Activated CD8-positive, alpha-beta T cell treated with anti-CD3 and anti-CD28 coated beads, Interleukin-2, amount 10 ng/mL, durations not matched to agents 7 days and 5 days (primary cell): ENCODE data around the gene NTPCR. TPM values are rescaled to one million over a fixed set of nuclear protein-coding genes. Genes with fewer than 3 reads are reported as not detected.

Experiments used
- ATAC-seq: fragments of 150-1000 bp; cut with Tn5 transposase; one replicate; pipeline ENCODE4 v1.10.0; 2021; ENCODE audit warnings: moderate library complexity
- CTCF ChIA-PET: fragments of 350-600 bp; sonication (Branson Sonifier 250); formaldehyde crosslinking; loops from one replicate; lab custom pipeline; 2021; ENCODE audit warnings: antibody characterized with exemption; lab: Charles Lee
- POLR2A ChIA-PET: fragments of 350-600 bp; sonication (Branson Sonifier 250); formaldehyde crosslinking; loops from one replicate; lab custom pipeline; 2021; ENCODE audit warnings: antibody characterized with exemption; lab: Charles Lee
- DNase-seq: peaks from one replicate; pipeline ENCODE4 v3.0.0-alpha.2; 2020
- H3K27ac Mint-ChIP-seq: one replicate; pipeline ENCODE4 v1.8.0; 2021; ENCODE audit warnings: mild to moderate bottlenecking, mixed read lengths
- H3K27me3 Mint-ChIP-seq: one replicate; pipeline ENCODE4 v1.8.0; 2021; ENCODE audit warnings: low read depth, mixed read lengths
- H3K36me3 Mint-ChIP-seq: one replicate; pipeline ENCODE4 v1.8.0; 2021; ENCODE audit warnings: low read depth, mixed read lengths
- H3K4me1 Mint-ChIP-seq: one replicate; pipeline ENCODE4 v1.8.0; 2021; ENCODE audit warnings: low read depth, mixed read lengths
- H3K4me3 Mint-ChIP-seq: one replicate; pipeline ENCODE4 v1.8.0; 2021; ENCODE audit warnings: mild to moderate bottlenecking, mixed read lengths
- H3K9me3 Mint-ChIP-seq: one replicate; pipeline ENCODE4 v1.8.0; 2022; ENCODE audit warnings: mixed read lengths; ENCODE audit not compliant: insufficient read depth
- total RNA-seq, 2 experiments: library from RNA; stranded (reverse); gene quantifications; one replicate each; pipeline ENCODE4 v1.2.3, GENCODE V29; 2021

The NTPCR gene
- total RNA-seq, 2 experiments from 2014 or later, result 21.0 to 23.5 TPM

DNA sequence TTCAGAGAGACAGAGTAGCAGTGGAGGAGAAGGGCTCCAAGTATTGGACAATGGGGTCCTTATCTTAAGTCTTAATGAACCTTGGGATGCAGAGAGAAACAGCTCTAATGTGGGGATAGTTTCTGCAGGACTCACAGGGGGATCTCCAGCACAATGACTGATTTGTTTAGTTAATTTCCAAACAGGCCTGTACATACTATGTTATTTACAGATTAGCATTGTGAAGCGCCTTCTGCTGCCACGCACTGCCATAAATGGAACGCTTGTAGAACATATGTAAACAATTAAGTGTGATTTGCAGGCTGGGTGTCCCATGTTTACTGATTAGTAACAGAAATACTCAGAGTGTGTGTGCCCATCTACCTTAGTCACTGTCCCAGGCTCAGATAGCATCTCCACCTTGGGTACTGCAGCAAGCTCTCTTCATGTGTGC lies 56.1 kb downstream of the NTPCR start:
- H3K4me1 Mint-ChIP-seq, result peaks cover 5% of the 10 kb centered on the region
- CTCF ChIA-PET, result no interaction called here
- POLR2A ChIA-PET, result no interaction called here
- ATAC-seq (no peak), DNase-seq (no peak)
- no peak overlapping the region for H3K27ac Mint-ChIP-seq
- no peaks in the 10 kb centered on the region for H3K27me3 Mint-ChIP-seq
- H3K36me3 Mint-ChIP-seq, result peaks cover 7% of the 10 kb centered on the region
- H3K4me3 Mint-ChIP-seq, result no peak overlapping the region
- H3K9me3 Mint-ChIP-seq, result no peaks in the 10 kb centered on the region

DNA sequence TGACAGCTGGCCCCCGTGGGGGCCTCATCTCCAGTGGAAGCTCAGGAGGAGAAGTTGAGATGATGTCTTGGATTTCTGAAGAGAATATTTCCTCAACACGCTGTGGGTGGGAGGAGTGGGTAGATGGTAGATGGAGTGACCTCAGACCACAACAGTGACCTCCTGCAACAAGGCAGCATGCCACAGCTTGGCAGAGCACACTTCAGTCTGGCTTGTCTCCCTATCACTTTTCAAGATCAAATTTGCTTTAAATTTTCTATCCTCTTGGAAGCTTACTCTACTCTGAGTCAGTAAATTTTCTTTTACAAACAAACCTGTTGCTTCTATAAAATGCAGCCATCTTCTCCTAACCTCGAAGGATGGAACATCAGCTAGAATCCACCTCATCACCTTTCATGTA lies 59.7 kb downstream of the NTPCR start:
- DNase-seq, result no peak
- ATAC-seq, result no peak
- ChIA-PET POLR2A (no interaction called here), CTCF (no interaction called here)
- peaks cover 9% of the 10 kb centered on the region for H3K4me1 Mint-ChIP-seq
- no peaks in the 10 kb centered on the region for H3K27me3 Mint-ChIP-seq
- H3K4me3 Mint-ChIP-seq, result no peak overlapping the region
- peaks cover 18% of the 10 kb centered on the region for H3K36me3 Mint-ChIP-seq
- H3K9me3 Mint-ChIP-seq, result no peaks in the 10 kb centered on the region
- H3K27ac Mint-ChIP-seq, result no peak overlapping the region

DNA sequence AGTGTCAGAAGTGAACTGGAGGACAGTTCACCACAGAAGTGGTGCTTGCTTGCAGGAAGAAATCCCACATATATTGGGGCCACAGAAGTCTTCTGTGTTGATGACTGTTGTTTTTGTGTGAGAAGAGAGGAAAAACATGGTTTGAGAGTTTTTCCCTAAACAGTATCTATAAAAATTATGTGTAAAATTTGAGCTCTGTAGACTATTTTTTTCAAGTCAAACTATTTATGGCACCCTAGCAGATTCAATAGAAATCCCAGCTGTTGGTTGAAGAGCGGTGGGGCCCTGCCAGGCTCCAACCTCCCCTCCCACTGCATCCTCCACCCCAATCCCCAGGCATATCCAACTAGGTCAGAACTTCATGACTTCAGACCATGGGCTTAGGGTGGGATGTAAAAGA lies 61.6 kb downstream of the NTPCR start:
- Mint-ChIP-seq H3K36me3 (peaks cover 18% of the 10 kb centered on the region), H3K4me3 (no peak overlapping the region), H3K9me3 (no peaks in the 10 kb centered on the region), H3K27me3 (no peaks in the 10 kb centered on the region), H3K4me1 (peaks cover 20% of the 10 kb centered on the region), H3K27ac (no peak overlapping the region)
- DNase-seq, result no peak
- ChIA-PET CTCF (no interaction called here), POLR2A (no interaction called here)
- no peak for ATAC-seq

DNA sequence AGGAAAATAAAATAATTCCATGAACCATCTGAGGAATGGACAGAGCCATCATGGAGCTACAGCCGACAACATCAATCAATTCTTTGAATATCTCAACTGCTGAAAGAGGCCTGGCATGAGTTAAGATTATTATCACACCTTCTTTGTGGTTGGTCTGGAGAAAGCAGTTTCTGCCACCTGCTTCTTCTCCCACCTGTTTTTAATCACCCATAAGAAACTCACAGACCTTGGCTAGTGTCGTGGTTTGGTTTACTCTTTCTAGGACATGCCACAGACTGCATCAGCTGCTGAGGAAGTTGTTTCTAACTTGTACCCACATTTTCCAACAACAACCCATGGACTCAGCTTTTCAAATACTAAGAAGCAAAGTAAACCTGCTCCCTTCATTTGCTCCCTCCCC lies 65.6 kb downstream of the NTPCR start:
- DNase-seq (no peak), ATAC-seq (peak; percentile 53)
- peaks cover 21% of the 10 kb centered on the region for H3K36me3 Mint-ChIP-seq
- H3K4me1 Mint-ChIP-seq, result peaks cover 15% of the 10 kb centered on the region
- no peak overlapping the region for H3K27ac Mint-ChIP-seq
- ChIA-PET POLR2A (no interaction called here), CTCF (no interaction called here)
- H3K9me3 Mint-ChIP-seq, result no peaks in the 10 kb centered on the region
- no peaks in the 10 kb centered on the region for H3K27me3 Mint-ChIP-seq
- no peak overlapping the region for H3K4me3 Mint-ChIP-seq

DNA sequence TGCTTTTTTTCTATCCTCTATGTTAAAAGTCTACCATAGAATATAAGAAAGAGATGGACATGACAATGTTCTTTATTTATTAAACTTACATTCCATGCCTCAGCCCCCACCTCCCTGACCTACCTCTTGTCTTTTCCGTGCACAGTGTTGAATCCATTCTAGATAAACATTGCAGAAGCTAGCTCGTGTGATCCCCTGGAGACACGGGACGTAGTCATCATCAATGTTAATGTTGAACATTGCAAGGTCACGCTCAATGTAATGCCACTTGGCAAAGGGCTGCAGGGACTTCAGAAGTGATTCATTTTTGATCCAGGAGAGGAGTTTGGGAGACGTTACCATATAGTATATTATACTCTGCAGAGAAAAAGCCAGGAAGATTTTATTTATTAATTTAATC lies 66.4 kb downstream of the NTPCR start:
- H3K27ac Mint-ChIP-seq, result no peak overlapping the region
- DNase-seq, result no peak
- ATAC-seq, result no peak
- H3K36me3 Mint-ChIP-seq, result peaks cover 21% of the 10 kb centered on the region
- no peaks in the 10 kb centered on the region for H3K27me3 Mint-ChIP-seq
- H3K4me1 Mint-ChIP-seq, result peaks cover 14% of the 10 kb centered on the region
- no peaks in the 10 kb centered on the region for H3K9me3 Mint-ChIP-seq
- H3K4me3 Mint-ChIP-seq, result no peak overlapping the region
- POLR2A ChIA-PET, result no interaction called here
- CTCF ChIA-PET, result no interaction called here

DNA sequence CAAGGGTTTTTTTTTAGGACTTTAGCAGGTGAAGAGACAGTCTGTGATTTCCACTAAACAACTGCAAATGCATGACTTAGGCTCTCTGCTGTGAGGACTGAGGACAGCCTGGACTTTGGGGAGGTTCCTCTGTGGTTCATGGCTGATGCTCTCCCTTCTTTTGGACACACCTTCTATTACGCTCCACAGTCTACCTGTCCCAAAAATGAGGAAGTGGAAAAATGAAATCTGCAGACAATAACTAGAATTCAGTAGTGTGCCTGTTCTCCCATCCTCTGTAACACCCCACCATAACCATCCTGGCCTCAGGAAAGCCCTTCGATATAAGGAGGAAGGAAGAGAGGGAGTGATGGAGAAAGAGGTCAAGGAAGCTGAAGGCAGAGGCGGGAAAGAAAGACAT lies 68.7 kb downstream of the NTPCR start:
- Mint-ChIP-seq H3K36me3 (peaks cover 11% of the 10 kb centered on the region), H3K27ac (no peak overlapping the region), H3K9me3 (no peaks in the 10 kb centered on the region), H3K4me3 (no peak overlapping the region), H3K4me1 (peaks cover 10% of the 10 kb centered on the region), H3K27me3 (no peaks in the 10 kb centered on the region)
- ATAC-seq (no peak), DNase-seq (no peak)
- ChIA-PET POLR2A (no interaction called here), CTCF (no interaction called here)

DNA sequence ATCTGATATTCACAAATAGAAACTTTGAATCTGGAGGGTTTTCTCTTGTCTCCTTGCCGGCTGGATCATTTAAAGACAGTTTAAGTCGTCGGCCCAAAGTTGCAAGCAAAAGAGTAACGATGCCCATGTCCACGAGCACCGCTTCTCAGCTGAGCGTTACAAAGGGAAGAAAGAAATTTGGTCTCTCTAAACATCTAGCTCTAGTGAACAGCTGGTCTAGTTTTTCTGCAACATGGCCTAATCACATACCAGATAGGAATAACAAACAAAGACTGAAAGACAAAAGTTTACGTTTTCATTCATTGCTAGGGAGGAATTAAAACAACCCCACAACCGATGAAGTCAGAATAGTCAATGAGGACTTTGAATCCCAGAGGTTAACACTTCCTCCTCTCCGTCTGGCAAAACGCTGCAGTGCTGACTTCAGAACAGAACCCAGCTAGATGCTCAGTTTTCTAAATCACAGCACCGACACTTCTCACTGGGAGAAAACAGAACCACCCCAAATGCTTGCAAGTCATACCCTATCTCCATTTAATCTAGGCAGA lies 69.4 kb downstream of the NTPCR start:
- ATAC-seq, result no peak
- no peak for DNase-seq
- Mint-ChIP-seq H3K9me3 (no peaks in the 10 kb centered on the region), H3K36me3 (peaks cover 5% of the 10 kb centered on the region), H3K4me1 (peaks cover 10% of the 10 kb centered on the region), H3K4me3 (no peak overlapping the region), H3K27ac (no peak overlapping the region), H3K27me3 (no peaks in the 10 kb centered on the region)
- POLR2A ChIA-PET, result no interaction called here
- CTCF ChIA-PET, result no interaction called here

DNA sequence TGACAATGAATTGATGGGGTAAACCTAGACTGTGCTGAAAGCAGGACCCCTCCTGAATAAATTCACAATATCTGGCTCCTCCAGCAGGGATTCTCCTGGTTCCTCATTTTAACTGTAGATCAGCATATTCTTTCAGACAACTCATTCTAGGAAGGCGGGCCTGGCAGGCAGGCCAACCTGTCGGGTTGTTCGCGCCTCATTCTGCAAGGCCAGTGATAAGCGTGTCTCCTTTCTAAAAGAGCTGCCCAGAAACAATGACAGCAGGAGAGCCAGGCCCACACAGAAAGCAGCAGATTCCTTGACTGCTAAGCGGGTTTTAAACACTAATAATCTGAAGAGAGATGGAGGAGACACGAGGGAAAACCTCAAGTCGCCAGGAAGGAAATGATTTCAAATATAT lies 70.0 kb downstream of the NTPCR start:
- ChIA-PET CTCF (no interaction called here), POLR2A (no interaction called here)
- no peak for DNase-seq
- H3K36me3 Mint-ChIP-seq, result peaks cover 5% of the 10 kb centered on the region
- no peak for ATAC-seq
- H3K4me3 Mint-ChIP-seq, result no peak overlapping the region
- H3K27ac Mint-ChIP-seq, result no peak overlapping the region
- H3K9me3 Mint-ChIP-seq, result no peaks in the 10 kb centered on the region
- H3K27me3 Mint-ChIP-seq, result no peaks in the 10 kb centered on the region
- peaks cover 10% of the 10 kb centered on the region for H3K4me1 Mint-ChIP-seq

DNA sequence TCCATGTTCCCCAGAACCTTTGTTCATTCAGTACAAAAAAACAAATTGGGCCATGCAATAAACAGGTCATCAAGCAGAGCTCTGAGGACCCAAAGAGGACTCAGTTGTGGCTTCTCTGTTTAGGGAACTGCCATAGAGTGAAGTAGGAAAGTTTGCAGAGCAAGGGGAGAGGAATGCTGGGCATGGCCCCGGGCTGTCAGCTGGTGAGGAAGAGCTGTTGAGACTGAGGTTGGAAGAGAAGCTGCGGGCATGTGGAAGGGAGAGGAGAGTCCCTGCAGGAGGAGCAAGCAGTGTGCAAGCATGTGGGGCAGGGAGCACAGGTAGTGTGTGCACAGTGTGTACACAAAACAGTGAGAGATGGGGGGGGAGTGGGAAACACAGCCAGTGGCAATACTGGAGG lies 71.8 kb downstream of the NTPCR start:
- Mint-ChIP-seq H3K4me3 (no peak overlapping the region), H3K27ac (no peak overlapping the region), H3K4me1 (no peaks in the 10 kb centered on the region), H3K36me3 (peaks cover 3% of the 10 kb centered on the region), H3K27me3 (no peaks in the 10 kb centered on the region), H3K9me3 (no peaks in the 10 kb centered on the region)
- ATAC-seq, result no peak
- no peak for DNase-seq
- ChIA-PET POLR2A (no interaction called here), CTCF (no interaction called here)

DNA sequence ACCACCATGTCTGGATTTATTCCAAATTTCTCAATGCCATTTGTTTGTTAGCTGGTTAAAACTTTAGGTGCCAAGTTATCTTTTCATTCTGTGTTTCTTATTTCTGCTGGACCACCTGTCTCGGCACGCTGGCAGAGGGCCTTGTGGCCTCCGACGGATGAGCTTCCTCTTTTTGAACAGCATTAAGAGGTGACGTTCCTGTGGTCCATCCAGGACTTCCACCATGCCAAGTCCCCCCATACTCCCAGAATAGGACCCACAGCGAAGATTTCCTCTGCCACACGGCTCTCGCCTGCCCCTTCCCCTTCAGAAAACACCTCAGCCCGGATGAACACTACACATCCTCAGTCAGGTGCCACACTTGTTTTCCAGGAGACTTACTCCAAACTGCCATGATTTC lies 73.8 kb downstream of the NTPCR start:
- ChIA-PET POLR2A (no interaction called here), CTCF (interaction anchor here (2.5 kb wide), 1 partner anchor 11 kb away, joined by 6 read pairs; no protein-coding TSS in a partner anchor)
- no peak overlapping the region for H3K27ac Mint-ChIP-seq
- no peaks in the 10 kb centered on the region for H3K9me3 Mint-ChIP-seq
- H3K4me3 Mint-ChIP-seq, result no peak overlapping the region
- no peaks in the 10 kb centered on the region for H3K27me3 Mint-ChIP-seq
- no peaks in the 10 kb centered on the region for H3K4me1 Mint-ChIP-seq
- ATAC-seq (no peak), DNase-seq (no peak)
- peaks cover under 1% of the 10 kb centered on the region for H3K36me3 Mint-ChIP-seq

DNA sequence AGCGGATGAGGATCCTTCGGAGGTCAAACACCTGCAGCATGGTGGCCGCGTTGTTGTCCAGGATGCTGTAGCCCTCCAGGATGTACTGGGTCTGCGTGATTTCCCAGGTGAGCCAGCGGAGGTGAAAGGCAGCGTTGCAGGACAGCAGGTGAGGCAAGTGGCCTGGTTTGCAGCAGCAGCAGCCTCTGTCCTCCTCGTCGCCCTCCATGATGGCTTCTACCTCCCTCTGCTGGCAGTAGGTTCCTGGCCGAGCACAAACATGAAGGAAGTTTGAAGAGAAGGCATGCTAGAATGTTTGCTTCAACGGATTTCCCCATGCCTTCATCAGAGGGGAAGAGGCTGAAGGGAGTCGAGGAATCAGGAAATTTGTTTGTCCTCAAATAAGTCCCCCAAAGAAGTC lies 74.7 kb downstream of the NTPCR start:
- DNase-seq, result peak; percentile 23
- no peaks in the 10 kb centered on the region for H3K36me3 Mint-ChIP-seq
- no peak overlapping the region for H3K4me3 Mint-ChIP-seq
- H3K9me3 Mint-ChIP-seq, result no peaks in the 10 kb centered on the region
- no peaks in the 10 kb centered on the region for H3K4me1 Mint-ChIP-seq
- POLR2A ChIA-PET, result no interaction called here
- CTCF ChIA-PET, result interaction anchor here (1.1 to 2.5 kb wide), 2 partner anchors 10 to 397 kb away, joined by 3 to 6 read pairs; no protein-coding TSS in a partner anchor
- no peaks in the 10 kb centered on the region for H3K27me3 Mint-ChIP-seq
- ATAC-seq, result no peak
- no peak overlapping the region for H3K27ac Mint-ChIP-seq

DNA sequence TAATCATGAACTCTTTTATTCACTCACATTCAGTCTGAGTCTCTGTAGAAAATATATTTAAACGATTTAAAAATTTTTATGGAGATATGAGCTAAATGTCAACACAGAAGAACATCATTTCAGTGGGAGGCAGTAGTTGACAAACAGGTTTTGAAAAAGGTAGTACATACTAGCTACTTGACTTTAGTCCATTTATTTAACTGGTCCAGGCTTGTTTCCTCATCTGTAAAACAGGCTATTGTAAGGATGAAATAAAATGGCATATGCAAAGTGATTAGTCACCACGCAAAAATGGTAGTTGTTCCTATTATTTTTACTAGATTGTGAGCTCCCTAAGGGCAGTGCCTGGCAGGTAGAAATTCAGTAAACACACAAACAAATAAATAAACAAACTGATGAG lies 75.2 kb downstream of the NTPCR start:
- POLR2A ChIA-PET, result no interaction called here
- Mint-ChIP-seq H3K27me3 (no peaks in the 10 kb centered on the region), H3K36me3 (no peaks in the 10 kb centered on the region)

DNA sequence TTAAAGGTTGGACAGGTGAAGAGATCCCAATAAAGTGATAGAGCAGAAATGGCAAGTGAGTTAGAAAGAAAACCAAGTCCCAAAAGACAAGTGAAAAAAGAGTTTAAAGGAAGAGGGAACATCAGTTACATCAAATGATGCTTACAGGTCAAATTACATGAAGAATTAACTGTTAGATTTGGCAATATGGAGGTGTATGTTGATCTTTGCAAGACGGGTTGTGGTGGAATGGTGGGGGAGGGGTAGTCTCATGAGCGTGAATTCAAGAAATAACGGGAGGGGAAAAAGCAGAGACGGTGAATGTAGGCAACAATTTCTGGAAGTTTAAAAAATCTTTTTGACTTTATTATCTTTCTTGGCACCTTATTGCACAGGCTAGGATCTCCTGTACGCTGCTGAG lies 76.6 kb downstream of the NTPCR start:
- ChIA-PET CTCF (interaction anchor here (1.4 kb wide), 1 partner anchor 390 kb away, joined by 3 read pairs; no protein-coding TSS in a partner anchor), POLR2A (no interaction called here)
- Mint-ChIP-seq H3K9me3 (no peaks in the 10 kb centered on the region), H3K4me3 (no peak overlapping the region), H3K4me1 (no peaks in the 10 kb centered on the region), H3K27ac (no peak overlapping the region), H3K36me3 (no peaks in the 10 kb centered on the region), H3K27me3 (no peaks in the 10 kb centered on the region)
- ATAC-seq, result no peak
- DNase-seq, result no peak

More for the DNA sequence above, 75.2 kb downstream of the NTPCR start:
- CTCF ChIA-PET, result interaction anchor here (0.7 to 2.5 kb wide), 3 partner anchors 10 to 398 kb away, joined by 3 to 6 read pairs (median 3); no protein-coding TSS in a partner anchor
- Mint-ChIP-seq H3K9me3 (no peaks in the 10 kb centered on the region), H3K27ac (no peak overlapping the region), H3K4me1 (no peaks in the 10 kb centered on the region), H3K4me3 (no peak overlapping the region)
- ATAC-seq, result no peak
- no peak for DNase-seq
